HCT116 (cell line): ENCODE results near the gene ZNF585A.

Experiments
- CBX3 ChIP-seq: IDR thresholded peaks from 2 replicates; pipeline ENCODE4 v1.6.1; 2012; ENCODE audit warnings: low read depth
- EGR1 ChIP-seq: IDR thresholded peaks from 2 replicates; pipeline ENCODE4 v1.6.1; 2012; ENCODE audit warnings: low read depth
- EZH2phosphoT487 ChIP-seq: fragments of 200-600 bp; IDR thresholded peaks from 2 replicates; pipeline ENCODE4 v1.6.1; 2018; ENCODE audit warnings: antibody characterized with exemption, borderline replicate concordance
- JUND ChIP-seq: IDR thresholded peaks from 2 replicates; pipeline ENCODE4 v1.6.1; 2012
- POLR2A ChIP-seq: IDR thresholded peaks from 2 replicates; pipeline ENCODE4 v1.7.0; 2011; ENCODE audit warnings: borderline replicate concordance; ENCODE audit not compliant: insufficient read depth, insufficient read length; ENCODE audit errors: extremely low read depth
- POLR2AphosphoS5 ChIP-seq: IDR thresholded peaks from 2 replicates; pipeline ENCODE4 v1.6.1; 2011; ENCODE audit warnings: mild to moderate bottlenecking, low read depth, low read length, moderate library complexity
- REST ChIP-seq: IDR thresholded peaks from 2 replicates; pipeline ENCODE4 v1.6.1; 2012; ENCODE audit warnings: low read depth
- SP1 ChIP-seq: IDR thresholded peaks from 2 replicates; pipeline ENCODE4 v1.6.1; 2012; ENCODE audit warnings: low read depth
- SRF ChIP-seq: IDR thresholded peaks from 2 replicates; pipeline ENCODE4 v1.6.1; 2012; ENCODE audit warnings: low read depth
- YY1 ChIP-seq: IDR thresholded peaks from 2 replicates; pipeline ENCODE4 v1.6.1; 2011; ENCODE audit warnings: low read length, low read depth, moderate library complexity, mild to moderate bottlenecking; ENCODE audit not compliant: insufficient replicate concordance; ENCODE audit errors: extremely low read depth
- ZFX ChIP-seq: fragments of 450-650 bp; IDR thresholded peaks from 2 replicates; pipeline ENCODE4 v1.6.1; 2017
- TF ChIP-seq, protein P1 (sequence below), 3 experiments: fragments of 200-600 bp in 1 of 3; sonication (generic) in 1 of 3; IDR thresholded peaks in 2 of 3; conservative IDR thresholded peaks in 1 of 3; 2 replicates each; pipeline ENCODE4 v1.5.1; 2012 to 2017; ENCODE audit warnings: low read depth in 2 of 3, low read length in 2 of 3, antibody characterized with exemption in 1 of 3, borderline replicate concordance in 1 of 3, control low read depth in 1 of 3, mild to moderate bottlenecking in 1 of 3, mixed read lengths in 1 of 3, mixed run types in 1 of 3, moderate library complexity in 1 of 3; ENCODE audit not compliant: insufficient read depth in 1 of 3
- TF ChIP-seq, protein P2 (sequence below): IDR thresholded peaks from 2 replicates; pipeline ENCODE4 v1.6.1; 2012
- TF ChIP-seq, protein P3 (sequence below): IDR thresholded peaks from 2 replicates; pipeline ENCODE4 v1.6.1; 2012

- TF ChIP-seq, protein P1, sequence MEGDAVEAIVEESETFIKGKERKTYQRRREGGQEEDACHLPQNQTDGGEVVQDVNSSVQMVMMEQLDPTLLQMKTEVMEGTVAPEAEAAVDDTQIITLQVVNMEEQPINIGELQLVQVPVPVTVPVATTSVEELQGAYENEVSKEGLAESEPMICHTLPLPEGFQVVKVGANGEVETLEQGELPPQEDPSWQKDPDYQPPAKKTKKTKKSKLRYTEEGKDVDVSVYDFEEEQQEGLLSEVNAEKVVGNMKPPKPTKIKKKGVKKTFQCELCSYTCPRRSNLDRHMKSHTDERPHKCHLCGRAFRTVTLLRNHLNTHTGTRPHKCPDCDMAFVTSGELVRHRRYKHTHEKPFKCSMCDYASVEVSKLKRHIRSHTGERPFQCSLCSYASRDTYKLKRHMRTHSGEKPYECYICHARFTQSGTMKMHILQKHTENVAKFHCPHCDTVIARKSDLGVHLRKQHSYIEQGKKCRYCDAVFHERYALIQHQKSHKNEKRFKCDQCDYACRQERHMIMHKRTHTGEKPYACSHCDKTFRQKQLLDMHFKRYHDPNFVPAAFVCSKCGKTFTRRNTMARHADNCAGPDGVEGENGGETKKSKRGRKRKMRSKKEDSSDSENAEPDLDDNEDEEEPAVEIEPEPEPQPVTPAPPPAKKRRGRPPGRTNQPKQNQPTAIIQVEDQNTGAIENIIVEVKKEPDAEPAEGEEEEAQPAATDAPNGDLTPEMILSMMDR (IDR thresholded peaks at IDR 0.05 in 2 of 3, conservative IDR thresholded peaks at IDR 0.05 in 1 of 3; ENCODE audit: borderline replicate concordance in 1 of 3, insufficient read depth in 1 of 3, low read depth in 2 of 3, low read length in 2 of 3), result peak; percentile 12 to 61 (median 40); a peak in 3 of 6 replicates
- TF ChIP-seq EGR1 (no peak), REST (no peak), POLR2A (no peak), YY1 (no peak), ZFX (no peak), JUND (no peak), SP1 (no peak), EZH2phosphoT487 (no peak), POLR2AphosphoS5 (no peak), SRF (no peak), CBX3 (no peak)
- TF ChIP-seq, protein P2, sequence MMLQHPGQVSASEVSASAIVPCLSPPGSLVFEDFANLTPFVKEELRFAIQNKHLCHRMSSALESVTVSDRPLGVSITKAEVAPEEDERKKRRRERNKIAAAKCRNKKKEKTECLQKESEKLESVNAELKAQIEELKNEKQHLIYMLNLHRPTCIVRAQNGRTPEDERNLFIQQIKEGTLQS, result no peak
- TF ChIP-seq, protein P3, sequence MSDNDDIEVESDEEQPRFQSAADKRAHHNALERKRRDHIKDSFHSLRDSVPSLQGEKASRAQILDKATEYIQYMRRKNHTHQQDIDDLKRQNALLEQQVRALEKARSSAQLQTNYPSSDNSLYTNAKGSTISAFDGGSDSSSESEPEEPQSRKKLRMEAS, result no peak
Measured at GRCh38 chr19:37114001-37114400, 58.5 kb downstream of the ZNF585A start.
